Hematopoietic multipotent progenitor cell treated with erythropoietin and hydrocortisone succinate and interleukin-3 and kit ligand, for 17 days (in vitro differentiated cells): ENCODE results near the gene LDLRAD3.
"Not testable (repeated sequence)": the region's sequence is repeated elsewhere in the genome, so short reads cannot be mapped to it uniquely, and the experiment has no call there.

Experiments
- DNase-seq: peaks from one replicate; pipeline ENCODE4 v3.0.0-alpha.2; 2015; ENCODE audit warnings: low spot score

LDLRAD3 gene

DNA sequence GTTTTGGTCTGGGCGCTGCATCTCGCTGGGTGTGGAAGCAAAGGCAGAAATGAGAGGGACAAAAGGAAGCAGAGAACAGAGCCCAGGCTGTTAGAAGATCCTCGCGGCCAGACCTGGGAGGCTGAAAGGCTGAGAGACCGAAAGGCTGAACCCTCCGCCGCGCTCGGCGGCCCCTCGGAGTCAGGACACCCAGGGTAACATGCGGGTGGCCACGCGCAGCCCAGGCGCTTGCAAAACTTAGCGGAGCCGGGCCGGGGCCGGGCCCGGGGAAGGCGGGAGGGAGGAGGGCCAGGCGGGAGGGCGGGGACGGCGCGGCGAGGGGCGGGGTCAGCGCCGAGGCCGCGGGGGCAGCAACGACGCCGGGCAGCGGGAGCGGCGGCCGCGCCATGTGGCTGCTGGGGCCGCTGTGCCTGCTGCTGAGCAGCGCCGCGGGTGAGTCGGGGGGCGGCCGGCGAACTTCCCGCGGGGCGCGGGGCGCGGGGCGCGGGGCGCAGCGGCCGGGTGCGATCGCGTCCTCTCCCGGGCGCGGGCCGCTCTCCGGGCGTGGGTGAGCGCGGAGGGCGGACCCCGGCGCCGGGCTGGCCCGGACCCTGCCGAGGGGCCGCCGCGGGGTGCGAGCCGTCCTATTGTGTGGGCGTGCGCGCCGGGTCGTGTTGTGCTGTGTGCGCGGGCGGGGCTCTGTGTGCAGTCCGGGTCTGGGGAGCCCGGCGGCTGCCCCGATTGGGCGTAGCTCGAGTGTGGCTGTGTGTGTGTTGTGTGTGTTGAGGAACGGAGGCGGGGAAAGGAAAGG, at the start of gene LDLRAD3:
TSS of gene LDLRAD3 (plus strand) at position 350 of the 790 bp plus-strand sequence. CDS start at position 387, 37 bp downstream.
- DNase-seq, result no peak

GRCh38 chr11:35897019-35897418, 46.8 kb upstream of the LDLRAD3 start:
- DNase-seq, result no peak

DNA sequence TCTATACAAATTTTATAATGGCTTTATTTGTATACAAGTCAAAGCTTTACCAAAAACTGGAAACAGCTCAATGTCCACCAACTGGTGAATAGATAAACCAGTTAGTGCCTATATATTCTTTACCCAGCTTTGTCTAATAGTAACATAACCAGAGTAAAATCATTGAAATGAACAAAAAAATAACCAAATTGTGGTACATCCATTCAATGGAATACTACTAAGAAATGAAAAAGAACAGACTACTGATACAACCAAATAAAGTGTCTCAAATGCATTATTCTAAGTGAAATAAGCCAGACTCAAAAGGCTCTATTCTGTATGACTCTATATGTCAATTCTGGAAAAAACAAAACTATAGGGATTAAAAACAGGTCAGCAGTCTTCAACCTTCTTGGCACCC, 40.9 kb upstream of the LDLRAD3 start:
- DNase-seq, result no peak

DNA sequence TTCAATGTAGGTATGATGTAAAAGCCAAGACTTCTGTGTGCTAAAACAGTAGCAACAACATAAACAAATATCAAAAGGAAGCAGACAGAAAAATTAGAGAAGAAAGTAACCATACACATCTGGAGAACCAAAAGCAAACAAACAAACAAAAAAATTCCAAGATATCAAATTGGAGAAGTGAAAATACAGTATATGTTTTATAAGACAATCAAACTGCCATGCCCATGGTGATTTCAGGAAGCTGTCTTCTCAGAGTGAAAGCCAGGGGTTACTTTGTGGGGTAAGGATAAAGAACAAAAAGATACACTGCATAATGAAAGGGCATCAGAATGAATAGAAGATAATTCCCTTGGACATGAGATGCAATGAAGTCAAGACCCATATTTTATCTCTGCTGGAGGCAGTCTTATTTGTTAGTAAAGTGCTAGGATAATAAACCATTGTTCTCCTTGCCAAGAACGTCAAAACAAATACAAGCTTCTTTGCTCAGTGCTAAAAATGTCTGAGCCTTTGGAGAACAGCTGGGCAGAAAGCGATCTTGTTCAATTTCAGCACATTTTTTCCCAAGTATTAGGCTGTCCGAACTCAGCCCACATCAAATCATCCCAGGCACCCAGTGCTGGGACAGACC, 38.1 kb upstream of the LDLRAD3 start:
- no peak for DNase-seq

DNA sequence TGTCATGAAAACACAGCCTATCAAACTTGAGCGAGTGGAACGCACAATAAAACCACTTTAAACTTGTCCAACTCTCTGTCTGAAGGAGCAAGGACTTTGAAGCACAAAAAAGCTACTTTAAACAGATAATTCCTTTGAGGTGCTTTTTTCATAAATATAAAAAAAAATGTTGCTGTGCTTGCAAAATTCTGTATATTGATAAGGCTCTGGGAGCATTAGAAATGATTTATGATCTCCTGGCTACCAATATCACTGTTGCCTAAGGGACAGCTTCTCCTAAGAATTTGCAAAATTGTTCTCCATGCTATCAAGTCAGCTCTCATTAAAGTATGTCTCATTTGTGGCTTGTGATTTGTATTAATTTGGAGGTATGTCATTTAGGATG, 37.6 kb upstream of the LDLRAD3 start:
- DNase-seq, result no peak

DNA sequence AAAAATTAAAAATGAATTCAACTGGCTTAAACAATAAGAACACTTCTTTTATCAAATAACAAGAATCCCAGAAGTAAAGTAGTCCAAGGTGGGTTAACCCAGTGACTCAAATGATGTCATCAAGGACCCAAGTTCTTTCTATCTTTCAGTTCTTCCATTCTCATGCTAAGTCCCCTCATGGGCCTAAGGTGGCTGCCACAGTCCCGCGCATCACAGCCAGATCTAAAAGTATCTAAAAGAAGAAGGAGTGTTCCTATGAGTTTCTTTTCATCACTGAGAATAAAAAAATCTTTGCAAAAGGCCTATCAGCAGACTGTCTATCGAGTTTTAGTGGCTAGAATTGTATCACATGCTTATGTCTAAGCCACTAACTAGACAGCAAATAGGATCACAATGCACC, 37.2 kb upstream of the LDLRAD3 start:
- DNase-seq, result no peak

DNA sequence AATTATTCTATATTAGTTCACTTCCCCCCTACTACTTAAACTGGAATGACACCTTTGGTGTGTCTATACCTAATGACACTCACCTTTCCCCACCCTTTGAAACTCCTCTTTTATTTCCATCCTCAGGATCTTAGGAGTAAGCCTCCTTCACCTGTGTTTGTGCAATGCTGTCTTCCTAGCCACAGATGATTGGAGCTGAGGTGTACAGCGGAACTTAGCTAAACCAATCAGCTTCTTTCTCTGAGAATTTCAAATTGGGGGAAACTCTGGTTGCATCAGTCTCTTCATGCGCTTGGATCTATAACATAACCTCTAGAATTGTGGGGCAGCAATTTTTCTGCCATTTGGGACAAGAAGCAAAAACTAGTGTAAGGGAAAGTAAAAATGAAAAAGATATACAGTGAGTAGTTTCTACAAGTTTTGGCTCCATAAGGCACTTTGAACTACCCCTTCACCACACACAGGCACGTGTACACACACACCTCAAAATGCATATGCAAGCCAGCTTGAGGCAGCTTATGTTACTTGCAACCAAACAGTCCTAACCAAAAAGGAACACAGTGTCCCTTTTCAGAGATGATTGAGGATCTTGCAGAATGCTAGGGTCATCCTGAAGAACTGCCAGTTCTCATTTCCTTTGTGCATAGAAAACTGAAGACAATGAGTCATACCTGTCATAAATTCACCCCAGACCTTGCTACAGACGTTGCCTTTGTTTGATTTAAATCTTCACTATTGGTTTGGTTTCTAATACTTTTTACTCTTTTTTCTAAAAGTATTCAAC, 36.0 kb upstream of the LDLRAD3 start:
- DNase-seq, result no peak

DNA sequence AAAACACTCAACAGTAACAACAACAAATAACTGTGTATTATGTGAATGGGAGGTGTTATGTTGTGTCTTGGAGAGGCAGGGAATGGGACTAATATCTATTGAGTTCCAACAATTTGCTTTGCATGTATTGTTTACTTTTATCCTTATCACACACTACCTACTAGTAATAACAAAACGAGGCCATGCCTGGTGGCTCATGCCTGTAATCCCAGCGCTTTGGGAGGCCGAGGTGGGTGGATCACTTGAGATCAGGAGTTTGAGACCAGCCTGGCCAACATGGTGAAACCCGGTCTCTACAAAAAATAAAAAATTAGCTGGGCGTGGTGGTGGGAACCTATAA, 35.5 kb upstream of the LDLRAD3 start:
- not testable (repeated sequence) for DNase-seq

DNA sequence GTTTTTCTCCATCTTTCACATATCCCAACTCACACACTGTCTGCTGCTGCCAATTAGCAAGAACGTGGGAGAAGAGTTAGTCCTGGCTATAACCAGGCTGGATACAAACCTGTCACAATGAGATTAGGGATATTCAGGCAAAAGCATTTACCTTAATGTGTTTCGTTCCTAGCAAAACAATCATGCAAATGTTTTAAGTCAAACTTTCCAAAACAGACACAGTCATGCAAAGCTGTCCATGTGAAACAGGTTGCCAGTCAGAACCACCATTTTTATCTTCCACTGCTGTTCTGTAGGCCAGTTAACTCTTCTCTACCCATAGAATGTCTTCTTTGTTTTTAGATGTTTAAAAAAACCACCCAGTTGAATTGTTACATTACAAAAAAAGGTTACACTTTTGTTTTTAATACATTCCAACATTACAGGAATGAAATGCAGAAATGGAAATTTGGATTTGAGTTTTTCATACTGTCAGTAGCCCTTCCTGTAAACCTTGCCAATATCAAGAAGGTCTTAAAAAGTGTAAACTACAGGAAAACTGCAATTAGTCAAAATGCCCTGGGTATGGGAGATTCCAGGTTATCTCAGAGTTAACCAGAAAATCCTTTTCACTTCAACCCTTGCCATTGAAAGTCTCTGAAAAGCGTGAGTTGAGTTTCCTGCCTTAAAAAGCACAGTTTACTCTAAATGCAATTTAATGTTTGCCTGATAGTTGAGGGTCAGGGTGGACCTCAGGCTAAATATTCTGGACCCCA, 34.2 kb upstream of the LDLRAD3 start:
- no peak for DNase-seq

- DNase-seq, result no peak
These were observed 32.8 kb upstream of the LDLRAD3 start for GRCh38 chr11:35911013-35911412.

GRCh38 chr11:35911616-35912165, 32.2 kb upstream of the LDLRAD3 start:
- no peak for DNase-seq

GRCh38 chr11:35912436-35912835, 31.4 kb upstream of the LDLRAD3 start:
- not testable (repeated sequence) for DNase-seq

- DNase-seq, result no peak
These were observed 30.8 kb upstream of the LDLRAD3 start for GRCh38 chr11:35912883-35913624.

- no peak for DNase-seq
These were observed 29.0 kb upstream of the LDLRAD3 start for GRCh38 chr11:35914816-35915215.

DNA sequence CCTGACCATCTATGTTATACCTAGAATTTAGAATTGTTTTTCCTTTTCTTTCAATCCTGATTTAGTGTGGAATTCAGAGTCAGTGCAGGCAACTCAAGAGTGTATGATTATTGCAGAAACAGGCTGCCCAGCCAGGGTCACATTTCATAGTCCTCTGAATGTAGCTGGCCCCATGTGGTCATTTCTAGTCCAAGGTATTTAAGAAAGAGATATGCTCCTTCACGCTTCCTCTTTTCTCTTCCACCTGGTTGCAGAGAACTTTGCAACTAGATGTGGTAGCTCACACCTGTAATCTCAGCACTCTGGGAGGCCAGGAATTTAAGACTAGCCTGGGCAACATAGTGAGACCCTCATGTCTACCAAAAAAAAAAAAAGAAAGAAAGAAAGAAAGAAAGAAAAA, 27.6 kb upstream of the LDLRAD3 start:
- DNase-seq, result no peak

GRCh38 chr11:35917676-35918075, 26.2 kb upstream of the LDLRAD3 start:
- DNase-seq, result no peak

GRCh38 chr11:35918716-35919115, 25.1 kb upstream of the LDLRAD3 start:
- no peak for DNase-seq

DNA sequence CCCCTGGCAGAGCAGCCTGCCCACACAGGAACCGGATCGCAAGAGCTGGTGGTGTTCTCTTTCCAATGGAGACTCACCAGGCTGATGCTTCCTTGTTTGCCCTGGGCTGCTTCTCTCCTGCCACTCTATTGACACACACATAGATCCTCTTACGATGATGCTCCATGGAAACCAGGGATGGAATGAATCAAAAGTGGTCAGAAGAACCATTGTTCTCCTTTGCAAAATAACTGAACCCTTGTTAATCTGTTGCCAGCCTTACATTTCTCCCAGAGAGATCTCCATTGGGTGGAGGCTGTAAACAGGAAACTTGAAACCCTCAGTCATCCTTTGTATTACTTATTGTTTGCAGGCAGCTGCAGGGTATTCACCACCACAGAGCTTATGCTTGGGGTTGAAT, 24.6 kb upstream of the LDLRAD3 start:
- DNase-seq, result no peak

DNA sequence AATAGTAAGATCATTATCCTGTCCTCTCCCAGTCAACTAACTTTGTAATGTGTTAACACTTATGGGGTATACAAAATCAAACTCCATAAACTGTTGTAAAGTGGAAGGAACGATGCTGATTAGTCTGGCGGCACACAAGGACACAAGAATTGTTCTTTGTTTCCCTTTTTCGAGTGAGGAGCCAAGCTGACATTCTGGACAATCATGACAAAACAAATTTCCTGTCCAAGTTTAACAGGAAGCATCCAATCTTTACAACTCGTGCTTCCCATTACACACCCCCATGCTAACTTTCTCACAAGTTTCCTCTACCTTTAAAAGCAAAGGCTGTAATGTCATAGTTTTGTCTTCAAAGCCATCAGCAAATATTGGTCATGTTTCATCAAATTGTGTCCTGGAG, 20.4 kb upstream of the LDLRAD3 start:
- DNase-seq, result no peak

DNA sequence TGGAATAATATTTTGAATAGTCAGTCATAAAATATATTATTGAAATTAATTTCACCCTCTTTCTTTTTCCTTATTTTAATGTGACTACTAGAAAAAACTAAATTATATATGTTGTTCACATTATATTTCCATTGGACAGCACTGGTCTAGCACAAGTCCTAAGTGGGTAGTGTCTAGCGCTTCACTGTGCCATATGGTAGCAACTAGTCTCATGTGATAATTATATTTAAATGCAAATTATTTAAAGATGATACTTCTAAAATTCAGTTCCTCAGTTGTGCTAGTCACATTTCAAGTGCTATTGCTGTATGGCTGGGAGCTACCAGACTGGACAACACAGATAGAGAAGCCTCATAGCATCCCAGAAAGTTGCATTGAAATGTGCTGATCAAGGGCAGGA, 19.1 kb upstream of the LDLRAD3 start:
- no peak for DNase-seq

- DNase-seq, result no peak
These were observed 16.8 kb upstream of the LDLRAD3 start for GRCh38 chr11:35927104-35927503.
